Measurements from ENCODE around the gene MAP3K7. TPM values are rescaled to one million over a fixed set of nuclear protein-coding genes. Genes with fewer than 3 reads are reported as not detected.

The MAP3K7 gene
- total RNA-seq, 1 experiment from 2014 or later = 32.6 TPM

DNA sequence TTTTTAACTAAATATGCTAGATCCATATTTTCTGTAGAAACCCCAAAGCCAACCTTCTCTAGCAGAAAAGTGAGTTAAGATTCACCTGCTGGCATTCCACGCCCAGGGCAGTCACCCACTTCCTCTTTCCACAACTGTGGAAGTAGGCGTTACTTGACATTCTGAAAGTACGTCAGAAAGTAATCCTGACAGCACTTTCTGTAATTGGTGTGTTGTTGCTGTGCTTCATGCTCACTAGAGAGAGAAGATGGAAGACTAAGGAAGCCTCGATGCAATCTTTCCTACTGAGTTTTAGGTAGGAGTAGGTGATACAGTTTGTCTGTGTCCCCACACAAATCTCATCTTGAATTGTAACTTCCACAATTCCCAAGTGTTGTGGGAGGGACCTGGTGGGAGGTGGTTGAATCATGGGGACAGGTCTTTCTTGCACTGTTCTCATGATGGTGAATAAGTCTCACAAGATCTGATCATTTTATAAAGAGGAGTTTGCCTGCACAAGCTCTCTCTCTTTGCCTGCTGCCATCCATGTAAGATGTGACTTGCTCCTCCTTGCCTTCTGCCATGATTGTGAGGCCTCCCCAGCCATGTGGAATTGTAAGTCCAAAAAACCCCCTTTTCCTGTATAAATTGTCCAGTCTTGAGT is 101.1 kb downstream of the MAP3K7 start:
- H3K27me3 Mint-ChIP-seq (ENCODE audit: insufficient read depth, unreplicated experiment) = no peaks in the 10 kb centered on the region
- H3K36me3 Mint-ChIP-seq (ENCODE audit: insufficient read depth, unreplicated experiment) = no peaks in the 10 kb centered on the region
- no peak for DNase-seq (ENCODE audit: unreplicated experiment)
- H3K4me3 Mint-ChIP-seq (ENCODE audit: unreplicated experiment) = no peak overlapping the region
- intact Hi-C loops (cut with micrococcal nuclease) = no loop called here
- CTCF ChIA-PET = interaction anchor here (2.0 kb wide), 1 partner anchor 545 kb away, joined by 6 read pairs; no protein-coding TSS in a partner anchor
- POLR2A ChIA-PET = no interaction called here
- TF ChIP-seq, protein P1, sequence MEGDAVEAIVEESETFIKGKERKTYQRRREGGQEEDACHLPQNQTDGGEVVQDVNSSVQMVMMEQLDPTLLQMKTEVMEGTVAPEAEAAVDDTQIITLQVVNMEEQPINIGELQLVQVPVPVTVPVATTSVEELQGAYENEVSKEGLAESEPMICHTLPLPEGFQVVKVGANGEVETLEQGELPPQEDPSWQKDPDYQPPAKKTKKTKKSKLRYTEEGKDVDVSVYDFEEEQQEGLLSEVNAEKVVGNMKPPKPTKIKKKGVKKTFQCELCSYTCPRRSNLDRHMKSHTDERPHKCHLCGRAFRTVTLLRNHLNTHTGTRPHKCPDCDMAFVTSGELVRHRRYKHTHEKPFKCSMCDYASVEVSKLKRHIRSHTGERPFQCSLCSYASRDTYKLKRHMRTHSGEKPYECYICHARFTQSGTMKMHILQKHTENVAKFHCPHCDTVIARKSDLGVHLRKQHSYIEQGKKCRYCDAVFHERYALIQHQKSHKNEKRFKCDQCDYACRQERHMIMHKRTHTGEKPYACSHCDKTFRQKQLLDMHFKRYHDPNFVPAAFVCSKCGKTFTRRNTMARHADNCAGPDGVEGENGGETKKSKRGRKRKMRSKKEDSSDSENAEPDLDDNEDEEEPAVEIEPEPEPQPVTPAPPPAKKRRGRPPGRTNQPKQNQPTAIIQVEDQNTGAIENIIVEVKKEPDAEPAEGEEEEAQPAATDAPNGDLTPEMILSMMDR (IDR thresholded peaks at IDR 0.05; ENCODE audit: unreplicated experiment) = no peak
- no TSS peak for BruUV-seq (replicated peaks)
- H3K27ac Mint-ChIP-seq (ENCODE audit: low read depth, unreplicated experiment) = no peak overlapping the region
- peaks cover 7% of the 10 kb centered on the region for H3K4me1 Mint-ChIP-seq (ENCODE audit: insufficient read depth, unreplicated experiment)
- no peaks in the 10 kb centered on the region for H3K9me3 Mint-ChIP-seq (ENCODE audit: unreplicated experiment)

DNA sequence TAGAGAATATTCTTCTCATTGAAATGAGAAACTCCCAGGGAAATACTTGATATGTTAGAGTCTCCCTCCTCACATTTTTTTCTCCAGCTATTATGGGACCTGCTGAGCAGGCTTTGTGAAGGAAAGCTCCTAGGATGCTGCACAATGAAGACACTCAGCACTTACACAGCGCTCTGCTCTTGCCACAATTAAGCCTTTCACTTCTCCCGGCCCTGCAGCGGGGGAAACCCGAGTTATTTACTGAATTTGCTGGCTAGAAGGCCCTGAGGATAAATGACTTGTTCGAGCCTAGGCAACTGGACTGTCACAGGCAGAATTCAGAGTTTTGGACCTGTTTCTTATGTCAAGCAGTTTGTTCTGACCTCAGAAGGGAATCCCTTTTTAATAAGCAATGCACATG is 102.0 kb downstream of the MAP3K7 start:
- TF ChIP-seq, protein P1 (IDR thresholded peaks at IDR 0.05; ENCODE audit: unreplicated experiment) = no peak
- ChIA-PET POLR2A (no interaction called here), CTCF (interaction anchor here (0.6 to 1.2 kb wide), 5 partner anchors 196 to 554 kb away, joined by 3 to 5 read pairs (median 3); no protein-coding TSS in a partner anchor)
- no peak for DNase-seq (ENCODE audit: unreplicated experiment)
- BruUV-seq (replicated peaks) = no TSS peak
- no peaks in the 10 kb centered on the region for H3K36me3 Mint-ChIP-seq (ENCODE audit: insufficient read depth, unreplicated experiment)
- H3K4me1 Mint-ChIP-seq (ENCODE audit: insufficient read depth, unreplicated experiment) = peaks cover 7% of the 10 kb centered on the region
- no peaks in the 10 kb centered on the region for H3K27me3 Mint-ChIP-seq (ENCODE audit: insufficient read depth, unreplicated experiment)
- no peaks in the 10 kb centered on the region for H3K9me3 Mint-ChIP-seq (ENCODE audit: unreplicated experiment)
- H3K4me3 Mint-ChIP-seq (ENCODE audit: unreplicated experiment) = no peak overlapping the region
- intact Hi-C loops (cut with micrococcal nuclease) = no loop called here
- no peak overlapping the region for H3K27ac Mint-ChIP-seq (ENCODE audit: low read depth, unreplicated experiment)

DNA sequence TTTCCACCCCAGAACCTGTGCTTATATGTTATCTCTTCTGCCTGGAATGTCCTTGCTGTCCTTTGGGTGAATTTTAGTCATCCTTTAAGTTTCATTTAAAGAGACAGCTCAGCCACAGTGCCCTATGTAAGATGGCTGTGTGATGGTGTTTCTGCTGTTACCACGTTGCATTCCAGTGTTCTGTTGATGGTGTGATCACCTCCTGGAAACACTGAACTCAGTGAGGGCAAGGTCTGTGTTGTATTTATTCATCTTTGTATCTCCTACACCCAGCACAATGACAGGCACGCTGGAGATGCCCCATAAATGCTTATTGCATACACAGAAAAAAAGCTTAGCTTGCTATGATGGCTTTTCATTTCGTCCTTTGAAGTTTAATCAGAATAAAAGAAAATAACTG is 102.5 kb downstream of the MAP3K7 start:
- H3K27me3 Mint-ChIP-seq (ENCODE audit: insufficient read depth, unreplicated experiment) = no peaks in the 10 kb centered on the region
- TF ChIP-seq, protein P1 (IDR thresholded peaks at IDR 0.05; ENCODE audit: unreplicated experiment) = no peak
- DNase-seq (ENCODE audit: unreplicated experiment) = no peak
- intact Hi-C loops (cut with micrococcal nuclease) = no loop called here
- BruUV-seq (replicated peaks) = no TSS peak
- no peaks in the 10 kb centered on the region for H3K36me3 Mint-ChIP-seq (ENCODE audit: insufficient read depth, unreplicated experiment)
- ChIA-PET CTCF (interaction anchor here (0.6 to 1.2 kb wide), 4 partner anchors 196 to 553 kb away, joined by 3 to 5 read pairs (median 4); no protein-coding TSS in a partner anchor), POLR2A (no interaction called here)
- no peak overlapping the region for H3K4me3 Mint-ChIP-seq (ENCODE audit: unreplicated experiment)
- no peak overlapping the region for H3K27ac Mint-ChIP-seq (ENCODE audit: low read depth, unreplicated experiment)
- peaks cover 8% of the 10 kb centered on the region for H3K4me1 Mint-ChIP-seq (ENCODE audit: insufficient read depth, unreplicated experiment)
- H3K9me3 Mint-ChIP-seq (ENCODE audit: unreplicated experiment) = no peaks in the 10 kb centered on the region

DNA sequence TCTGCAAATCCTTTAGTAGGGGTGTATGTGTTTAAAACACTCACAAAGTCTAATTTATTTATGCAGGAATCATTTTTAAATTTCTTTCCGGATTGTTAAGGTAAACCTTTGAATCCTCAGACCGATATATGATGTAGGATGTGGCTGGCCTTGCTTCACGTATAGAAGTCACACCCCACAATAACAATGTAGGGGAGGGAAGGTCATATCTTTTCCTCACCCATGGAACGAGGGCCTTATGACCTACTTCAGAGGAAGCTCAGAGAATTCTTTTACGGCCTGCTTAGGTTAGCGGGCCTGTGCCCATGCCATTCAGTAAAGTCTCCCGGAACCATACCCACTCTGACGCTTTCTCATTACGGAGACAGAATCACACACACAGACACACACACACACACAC is 102.9 kb downstream of the MAP3K7 start:
- no peak overlapping the region for H3K4me3 Mint-ChIP-seq (ENCODE audit: unreplicated experiment)
- no TSS peak for BruUV-seq (replicated peaks)
- H3K27me3 Mint-ChIP-seq (ENCODE audit: insufficient read depth, unreplicated experiment) = no peaks in the 10 kb centered on the region
- H3K27ac Mint-ChIP-seq (ENCODE audit: low read depth, unreplicated experiment) = no peak overlapping the region
- H3K9me3 Mint-ChIP-seq (ENCODE audit: unreplicated experiment) = no peaks in the 10 kb centered on the region
- CTCF ChIA-PET = interaction anchor here (0.6 to 1.3 kb wide), 4 partner anchors 195 to 553 kb away, joined by 3 to 7 read pairs (median 4); no protein-coding TSS in a partner anchor
- POLR2A ChIA-PET = no interaction called here
- no peak for DNase-seq (ENCODE audit: unreplicated experiment)
- TF ChIP-seq, protein P1 (IDR thresholded peaks at IDR 0.05; ENCODE audit: unreplicated experiment) = no peak
- intact Hi-C loops (cut with micrococcal nuclease) = no loop called here
- H3K4me1 Mint-ChIP-seq (ENCODE audit: insufficient read depth, unreplicated experiment) = peaks cover 12% of the 10 kb centered on the region
- no peaks in the 10 kb centered on the region for H3K36me3 Mint-ChIP-seq (ENCODE audit: insufficient read depth, unreplicated experiment)

Measured in MCF 10A (cell line).